PC-3 (cell line): ENCODE measurements around the gene OSBPL1A. TPM values are rescaled to one million over a fixed set of nuclear protein-coding genes. Genes with fewer than 3 reads are reported as not detected.

Source experiments
- ATAC-seq: fragments of 200-7000 bp; cut with Tn5 transposase; 2 replicates; pipeline ENCODE4 v1.9.1; 2020; ENCODE audit warnings: mild to moderate bottlenecking, moderate library complexity
- BruUV-seq: library from RNA; stranded (reverse); fragments of 400-500 nt; replicated peaks from 2 replicates; lab custom pipeline; 2021; lab: Mats Ljungman, UMichigan
- CTCF ChIA-PET: fragments of 300-600 bp; sonication (Branson Sonifier 250); formaldehyde crosslinking; loops from one replicate; lab custom pipeline; 2022; ENCODE audit warnings: antibody characterized with exemption; lab: Charles Lee
- POLR2A ChIA-PET: fragments of 300-600 bp; sonication (Branson Sonifier 250); formaldehyde crosslinking; loops from one replicate; lab custom pipeline; 2022; ENCODE audit warnings: antibody characterized with exemption; ENCODE audit not compliant: unreplicated experiment; lab: Charles Lee
- DNase-seq: peaks from one replicate; pipeline ENCODE4 v3.0.0-alpha.2; 2015
- H2AFZ ChIP-seq: fragments of 300-600 bp; sonication (generic); 2 replicates; pipeline ENCODE4 v1.6.0; 2016; ENCODE audit warnings: antibody characterized with exemption, low read length
- H3F3A ChIP-seq: fragments of 300-600 bp; sonication (generic); one replicate; pipeline ENCODE4 v1.6.0; 2017; ENCODE audit warnings: antibody characterized with exemption, low read length, control low read depth, mild to moderate bottlenecking; ENCODE audit not compliant: unreplicated experiment
- H3K27ac ChIP-seq: fragments of 300-600 bp; sonication (generic); 2 replicates; pipeline ENCODE4 v1.5.1; 2016; ENCODE audit warnings: mild to moderate bottlenecking, low read length
- H3K27me3 ChIP-seq: fragments of 300-600 bp; sonication (generic); 2 replicates; pipeline ENCODE4 v1.6.1; 2016; ENCODE audit warnings: low read length, mixed read lengths
- H3K36me3 ChIP-seq: fragments of 300-600 bp; sonication (generic); 2 replicates; pipeline ENCODE4 v1.6.1; 2016; ENCODE audit warnings: low read depth, mixed run types, low read length, mixed read lengths
- H3K4me1 ChIP-seq: fragments of 300-600 bp; sonication (generic); 2 replicates; pipeline ENCODE4 v1.5.1; 2016; ENCODE audit warnings: low read length; ENCODE audit not compliant: insufficient read depth
- H3K4me2 ChIP-seq: fragments of 300-600 bp; sonication (generic); 2 replicates; pipeline ENCODE4 v1.6.0; 2016; ENCODE audit warnings: low read length
- H3K4me3 ChIP-seq: fragments of 300-600 bp; sonication (generic); 2 replicates; pipeline ENCODE4 v1.5.1; 2016; ENCODE audit warnings: mild to moderate bottlenecking, low read length, mixed read lengths
- H3K79me2 ChIP-seq: fragments of 300-600 bp; sonication (generic); 2 replicates; pipeline ENCODE4 v1.6.1; 2017; ENCODE audit warnings: low read length, mixed read lengths
- H3K9ac ChIP-seq: fragments of 300-600 bp; sonication (generic); 2 replicates; pipeline ENCODE4 v1.6.0; 2016; ENCODE audit warnings: mild to moderate bottlenecking, low read length
- H3K9me2 ChIP-seq: fragments of 300-600 bp; sonication (generic); replicated peaks from 2 replicates; pipeline ENCODE4 v1.6.1; 2016; ENCODE audit warnings: mixed run types, low read length, mixed read lengths
- H3K9me3 ChIP-seq: fragments of 300-600 bp; sonication (generic); 2 replicates; pipeline ENCODE4 v1.6.1; 2016; ENCODE audit warnings: low read length, mixed read lengths
- H4K20me1 ChIP-seq: fragments of 300-600 bp; sonication (generic); 2 replicates; pipeline ENCODE4 v1.6.1; 2016; ENCODE audit warnings: low read length, mixed read lengths
- CTCF ChIP-seq: fragments of 300-600 bp; sonication (generic); conservative IDR thresholded peaks from 2 replicates; pipeline ENCODE4 v1.5.1; 2017; ENCODE audit warnings: antibody characterized with exemption, low read depth, mild to moderate bottlenecking, low read length
- EZH2 ChIP-seq: fragments of 300-600 bp; sonication (generic); IDR thresholded peaks from one replicate; pipeline ENCODE4 v1.6.1; 2017; ENCODE audit warnings: antibody characterized with exemption, mild to moderate bottlenecking, low read length; ENCODE audit not compliant: unreplicated experiment
- EZH2phosphoT487 ChIP-seq: fragments of 300-600 bp; sonication (generic); IDR thresholded peaks from 2 replicates; pipeline ENCODE4 v1.6.1; 2018; ENCODE audit warnings: mild to moderate bottlenecking, antibody characterized with exemption, low read length, borderline replicate concordance
- intact Hi-C: fragments of 100-400 bp; cut with micrococcal nuclease; formaldehyde crosslinking; loops from 2 replicates; pipeline ENCODE4 v1.9.0; 2023
- total RNA-seq: library from RNA; depleted of rRNA; stranded (reverse); fragments of >200 nt; gene quantifications from 2 replicates; pipeline ENCODE4 v1.2.3, GENCODE V29; 2014

Gene OSBPL1A
- total RNA-seq, 1 experiment from 2014 or later: 39.7 TPM

- POLR2A ChIA-PET: no interaction called here
- no peak for ATAC-seq
- no TSS peak for BruUV-seq
These were observed 189.2 kb downstream of the OSBPL1A start for GRCh38 chr18:24208270-24209035.

GRCh38 chr18:24204904-24205303 lies 192.7 kb downstream of the OSBPL1A start:
- intact Hi-C loops: no loop called here
- H3K4me1 ChIP-seq: peaks cover 15% of the 10 kb centered on the region; the same call in 1 of the 2 replicates
- no peak overlapping the region for H3K4me2 ChIP-seq
- H2AFZ ChIP-seq: no peak overlapping the region
- no peak overlapping the region for H3K4me3 ChIP-seq
- TF ChIP-seq CTCF (no peak), EZH2 (no peak), EZH2phosphoT487 (no peak)
- no peak overlapping the region for H3K27ac ChIP-seq
- no peaks in the 10 kb centered on the region for H3K9me2 ChIP-seq
- DNase-seq: no peak
- no peaks in the 10 kb centered on the region for H3K27me3 ChIP-seq
- H3K9ac ChIP-seq: no peak overlapping the region
- no peaks in the 10 kb centered on the region for H4K20me1 ChIP-seq
- H3K79me2 ChIP-seq: no peaks in the 10 kb centered on the region; the same call in 1 of the 2 replicates
- no TSS peak for BruUV-seq
- H3K9me3 ChIP-seq: no peaks in the 10 kb centered on the region
- ChIA-PET POLR2A (no interaction called here), CTCF (no interaction called here)
- no peak for ATAC-seq
- no peaks in the 10 kb centered on the region for H3F3A ChIP-seq
- 0 out of 2 replicates have a peak, but pooled peaks cover 3% of the 10 kb centered on the region for H3K36me3 ChIP-seq

More at GRCh38 chr18:24208270-24209035, 189.2 kb downstream of the OSBPL1A start:
- no peaks in the 10 kb centered on the region for H3K27me3 ChIP-seq
- H2AFZ ChIP-seq: no peak overlapping the region
- no peaks in the 10 kb centered on the region for H3K9me3 ChIP-seq
- no peaks in the 10 kb centered on the region for H3F3A ChIP-seq
- peaks cover 5% of the 10 kb centered on the region for H3K79me2 ChIP-seq
- H3K4me2 ChIP-seq: no peak overlapping the region
- CTCF ChIA-PET: no interaction called here
- peaks cover 33% of the 10 kb centered on the region for H3K4me1 ChIP-seq
- no peaks in the 10 kb centered on the region for H4K20me1 ChIP-seq
- no peak for TF ChIP-seq EZH2phosphoT487
- no peak for TF ChIP-seq EZH2
- no peak for TF ChIP-seq CTCF
- no peak overlapping the region for H3K4me3 ChIP-seq
- H3K36me3 ChIP-seq: 0 out of 2 replicates have a peak, but pooled peaks cover 3% of the 10 kb centered on the region
- no peaks in the 10 kb centered on the region for H3K9me2 ChIP-seq
- DNase-seq: no peak
- H3K27ac ChIP-seq: no peak overlapping the region
- intact Hi-C loops: no loop called here
- H3K9ac ChIP-seq: no peak overlapping the region
